Type B pancreatic cell (in vitro differentiated cells): ENCODE data around the gene PRKD3. TPM values are rescaled to one million over a fixed set of nuclear protein-coding genes. Genes with fewer than 3 reads are reported as not detected.

Experiments used
- DNase-seq: peaks from one replicate; pipeline ENCODE4 v3.0.0; 2021; ENCODE audit warnings: mixed read lengths; ENCODE audit not compliant: unreplicated experiment; ENCODE audit errors: extremely low spot score
- H3K27ac Mint-ChIP-seq: 2 replicates; pipeline ENCODE4 v1.8.0; 2021; ENCODE audit warnings: mild to moderate bottlenecking, mixed read lengths
- H3K27me3 Mint-ChIP-seq: 2 replicates; pipeline ENCODE4 v1.8.0; 2021; ENCODE audit warnings: mixed read lengths
- H3K36me3 Mint-ChIP-seq: 2 replicates; pipeline ENCODE4 v1.8.0; 2021; ENCODE audit warnings: mixed read lengths
- H3K4me1 Mint-ChIP-seq: one replicate; pipeline ENCODE4 v1.8.0; 2021; ENCODE audit warnings: mixed read lengths; ENCODE audit not compliant: unreplicated experiment
- H3K4me3 Mint-ChIP-seq: 2 replicates; pipeline ENCODE4 v1.8.0; 2021; ENCODE audit warnings: mild to moderate bottlenecking, mixed read lengths
- H3K9me3 Mint-ChIP-seq: 2 replicates; pipeline ENCODE4 v1.8.0; 2021; ENCODE audit warnings: mixed read lengths
- total RNA-seq: library from RNA; stranded (reverse); gene quantifications from 2 replicates; pipeline ENCODE4 v1.2.1, GENCODE V29; 2021; ENCODE audit warnings: low replicate concordance
- TF ChIP-seq, protein P1 (sequence below): fragments of 200-600 bp; sonication (generic); conservative IDR thresholded peaks from 2 replicates; pipeline ENCODE4 v1.5.0; 2021; ENCODE audit warnings: antibody characterized with exemption, mild to moderate bottlenecking

The PRKD3 gene
- total RNA-seq, 1 donor from 2014 or later: 39.5 TPM

DNA sequence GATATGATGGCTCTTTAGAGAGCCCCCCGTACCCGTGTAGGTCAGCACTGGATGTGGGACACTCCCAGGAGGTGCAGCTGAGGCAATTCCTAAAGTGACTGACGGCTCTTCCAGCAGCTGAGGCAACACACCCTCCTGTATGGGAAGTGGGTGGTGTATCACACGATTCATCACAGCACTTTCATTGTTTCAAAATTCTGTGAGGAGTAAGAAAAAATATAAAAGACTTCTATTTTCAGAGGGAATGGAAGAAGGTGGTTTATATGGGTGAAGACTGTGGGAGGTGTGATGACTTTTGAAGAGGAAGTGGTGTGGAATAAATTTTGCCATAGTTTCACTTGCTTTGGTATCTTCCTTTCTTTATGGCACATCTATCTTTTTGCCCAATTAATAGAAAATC lies 42.1 kb upstream of the PRKD3 start:
- Mint-ChIP-seq H3K27me3 (no peaks in the 10 kb centered on the region), H3K4me1 (no peaks in the 10 kb centered on the region), H3K9me3 (no peaks in the 10 kb centered on the region), H3K27ac (no peak overlapping the region), H3K36me3 (no peaks in the 10 kb centered on the region), H3K4me3 (no peak overlapping the region)
- TF ChIP-seq, protein P1, sequence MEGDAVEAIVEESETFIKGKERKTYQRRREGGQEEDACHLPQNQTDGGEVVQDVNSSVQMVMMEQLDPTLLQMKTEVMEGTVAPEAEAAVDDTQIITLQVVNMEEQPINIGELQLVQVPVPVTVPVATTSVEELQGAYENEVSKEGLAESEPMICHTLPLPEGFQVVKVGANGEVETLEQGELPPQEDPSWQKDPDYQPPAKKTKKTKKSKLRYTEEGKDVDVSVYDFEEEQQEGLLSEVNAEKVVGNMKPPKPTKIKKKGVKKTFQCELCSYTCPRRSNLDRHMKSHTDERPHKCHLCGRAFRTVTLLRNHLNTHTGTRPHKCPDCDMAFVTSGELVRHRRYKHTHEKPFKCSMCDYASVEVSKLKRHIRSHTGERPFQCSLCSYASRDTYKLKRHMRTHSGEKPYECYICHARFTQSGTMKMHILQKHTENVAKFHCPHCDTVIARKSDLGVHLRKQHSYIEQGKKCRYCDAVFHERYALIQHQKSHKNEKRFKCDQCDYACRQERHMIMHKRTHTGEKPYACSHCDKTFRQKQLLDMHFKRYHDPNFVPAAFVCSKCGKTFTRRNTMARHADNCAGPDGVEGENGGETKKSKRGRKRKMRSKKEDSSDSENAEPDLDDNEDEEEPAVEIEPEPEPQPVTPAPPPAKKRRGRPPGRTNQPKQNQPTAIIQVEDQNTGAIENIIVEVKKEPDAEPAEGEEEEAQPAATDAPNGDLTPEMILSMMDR: no peak
- no peak for DNase-seq

DNA sequence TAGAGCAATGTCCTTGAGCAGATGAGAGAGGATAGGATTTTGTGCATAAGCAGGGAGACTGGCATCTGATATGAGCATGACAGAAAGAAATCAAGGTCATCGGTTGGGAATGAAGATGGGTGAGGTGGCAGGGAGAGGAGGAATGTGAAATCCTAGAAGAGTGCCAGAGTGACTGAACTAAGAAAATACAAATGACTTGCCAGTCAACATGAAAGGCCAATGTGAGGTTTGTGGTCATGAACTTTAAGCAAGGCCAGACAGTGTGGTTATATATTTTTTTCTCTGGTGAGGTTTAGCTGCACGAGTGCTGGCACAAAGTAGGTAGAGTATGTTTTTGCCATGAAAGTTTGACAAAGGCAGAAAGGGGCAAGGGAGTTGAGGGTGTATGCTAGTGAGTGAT lies 41.0 kb upstream of the PRKD3 start:
- TF ChIP-seq, protein P1: no peak
- no peak for DNase-seq
- no peaks in the 10 kb centered on the region for H3K4me1 Mint-ChIP-seq
- peaks cover 3% of the 10 kb centered on the region for H3K27me3 Mint-ChIP-seq
- no peak overlapping the region for H3K4me3 Mint-ChIP-seq
- H3K27ac Mint-ChIP-seq: no peak overlapping the region
- no peaks in the 10 kb centered on the region for H3K9me3 Mint-ChIP-seq
- no peaks in the 10 kb centered on the region for H3K36me3 Mint-ChIP-seq

DNA sequence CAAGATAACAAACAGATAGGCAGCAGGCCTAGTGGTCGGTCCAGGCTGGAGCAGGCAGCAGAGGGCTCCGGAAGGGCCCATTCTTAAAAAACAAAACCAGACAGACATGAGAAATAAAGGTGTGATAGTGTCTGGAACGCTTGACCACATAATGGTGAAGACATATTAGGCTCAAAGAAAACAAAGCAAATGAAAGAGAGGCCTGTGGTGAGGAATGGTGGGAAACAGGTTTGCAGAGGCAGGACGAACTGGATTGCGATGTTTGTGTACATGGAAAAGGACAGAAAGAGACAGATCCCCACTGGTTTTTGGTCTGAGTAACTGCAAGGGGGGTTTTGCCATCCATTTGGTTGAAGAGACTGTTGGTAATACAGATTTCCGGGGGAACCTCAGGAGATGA lies 39.7 kb upstream of the PRKD3 start:
- no peak for DNase-seq
- H3K27ac Mint-ChIP-seq: no peak overlapping the region
- TF ChIP-seq, protein P1: no peak
- H3K4me3 Mint-ChIP-seq: no peak overlapping the region
- H3K4me1 Mint-ChIP-seq: no peaks in the 10 kb centered on the region
- H3K36me3 Mint-ChIP-seq: no peaks in the 10 kb centered on the region
- H3K9me3 Mint-ChIP-seq: no peaks in the 10 kb centered on the region
- H3K27me3 Mint-ChIP-seq: peaks cover 8% of the 10 kb centered on the region

DNA sequence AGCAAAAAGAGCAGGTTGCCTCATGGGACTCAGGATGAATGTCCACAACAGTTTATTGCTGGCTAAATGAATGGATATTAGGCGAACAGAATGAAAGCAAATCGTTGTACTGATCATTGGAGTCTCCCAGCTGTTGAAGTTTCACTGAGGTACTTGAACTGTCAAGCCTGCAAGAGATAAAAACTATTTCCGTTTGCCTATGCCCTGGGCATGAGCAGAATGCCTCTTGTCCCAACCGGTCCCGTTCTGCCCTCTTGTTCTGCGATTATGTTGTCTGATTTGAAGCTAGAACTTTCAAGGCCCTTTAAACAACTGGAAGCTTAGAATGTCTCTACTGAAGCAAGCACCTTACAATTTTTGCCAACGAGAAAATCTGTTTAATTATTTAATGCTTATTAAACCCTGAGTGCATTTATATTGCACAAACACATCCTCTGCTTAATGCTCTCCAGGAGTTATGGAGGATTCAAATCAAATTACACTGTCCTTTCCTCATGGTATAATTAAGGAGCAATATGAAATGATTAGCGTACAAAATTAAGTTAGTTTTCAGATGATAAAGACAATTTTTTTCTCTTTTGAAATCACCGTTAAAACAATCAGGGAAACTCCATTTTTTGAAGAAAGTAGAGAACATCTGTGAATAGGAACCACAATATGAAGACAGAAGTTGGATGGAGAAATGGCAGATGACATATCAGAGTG lies 37.5 kb upstream of the PRKD3 start:
- H3K27me3 Mint-ChIP-seq: peaks cover 8% of the 10 kb centered on the region
- H3K27ac Mint-ChIP-seq: no peak overlapping the region
- no peak for DNase-seq
- no peaks in the 10 kb centered on the region for H3K4me1 Mint-ChIP-seq
- no peak overlapping the region for H3K4me3 Mint-ChIP-seq
- no peaks in the 10 kb centered on the region for H3K36me3 Mint-ChIP-seq
- H3K9me3 Mint-ChIP-seq: no peaks in the 10 kb centered on the region
- TF ChIP-seq, protein P1: no peak

DNA sequence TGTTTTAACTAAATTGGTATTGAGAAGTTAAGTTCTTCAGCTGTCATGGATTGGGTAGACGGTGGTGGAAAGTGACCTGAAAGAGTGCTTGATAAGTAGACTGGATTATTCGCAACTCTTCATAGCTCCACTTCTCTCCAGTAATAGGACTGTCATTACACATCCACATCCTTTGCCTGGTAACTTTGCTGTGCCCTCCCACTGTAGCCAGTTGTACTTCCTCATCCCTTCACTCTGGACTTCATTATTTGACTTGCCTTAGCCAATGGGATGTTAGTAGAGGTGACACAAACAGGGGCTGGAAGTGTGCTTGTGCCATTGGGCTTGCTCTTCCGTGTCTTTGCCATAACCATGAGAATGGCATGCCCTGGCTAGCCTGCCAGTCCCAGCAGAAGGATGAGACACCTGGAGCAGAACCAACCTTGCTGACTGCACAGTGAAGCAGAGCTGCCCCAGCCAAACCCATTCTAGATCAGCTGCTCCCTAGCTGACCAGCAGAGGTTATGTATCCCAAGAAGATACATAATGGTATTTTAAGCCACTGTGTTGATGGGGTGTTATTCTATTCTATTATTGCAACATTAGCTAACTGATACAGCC lies 36.7 kb upstream of the PRKD3 start:
- no peaks in the 10 kb centered on the region for H3K9me3 Mint-ChIP-seq
- TF ChIP-seq, protein P1: no peak
- no peaks in the 10 kb centered on the region for H3K4me1 Mint-ChIP-seq
- no peaks in the 10 kb centered on the region for H3K36me3 Mint-ChIP-seq
- no peak overlapping the region for H3K4me3 Mint-ChIP-seq
- H3K27ac Mint-ChIP-seq: no peak overlapping the region
- no peak for DNase-seq
- H3K27me3 Mint-ChIP-seq: peaks cover 8% of the 10 kb centered on the region
